Osteoblast (primary cell): ENCODE data around the gene STRBP. TPM values are rescaled to one million over a fixed set of nuclear protein-coding genes. Genes with fewer than 3 reads are reported as not detected.

ENCODE experiments used
- DNase-seq: peaks from one replicate; pipeline ENCODE4 v3.0.0; 2011; ENCODE audit warnings: low spot score, mixed read lengths; ENCODE audit not compliant: insufficient read length; ENCODE audit errors: missing footprints
- H2AFZ ChIP-seq: 2 replicates; pipeline ENCODE4 v1.6.0; 2011; ENCODE audit warnings: mild to moderate bottlenecking, low read length
- H3K27ac ChIP-seq: 2 replicates; pipeline ENCODE4 v1.5.1; 2011; ENCODE audit warnings: mild to moderate bottlenecking, low read depth, low read length, moderate library complexity
- H3K27me3 ChIP-seq: 2 replicates; pipeline ENCODE4 v1.6.0; 2012; ENCODE audit warnings: mild to moderate bottlenecking, control low read depth, inconsistent platforms, low read length, moderate library complexity; ENCODE audit not compliant: insufficient read depth
- H3K36me3 ChIP-seq: 2 replicates; pipeline ENCODE4 v1.5.1; 2011; ENCODE audit warnings: mild to moderate bottlenecking, low read length, control low read depth, moderate library complexity; ENCODE audit not compliant: insufficient read depth
- H3K4me1 ChIP-seq: 2 replicates; pipeline ENCODE4 v1.5.1; 2011; ENCODE audit warnings: mild to moderate bottlenecking, low read length, control low read depth, moderate library complexity; ENCODE audit not compliant: insufficient read depth
- H3K4me2 ChIP-seq: 2 replicates; pipeline ENCODE4 v1.6.0; 2011; ENCODE audit warnings: mild to moderate bottlenecking, low read length; ENCODE audit not compliant: insufficient read depth
- H3K4me3 ChIP-seq: fragments of 200-600 bp; sonication (generic); 3 replicates; pipeline ENCODE4 v1.5.1; 2012; ENCODE audit warnings: mild to moderate bottlenecking, low read length, inconsistent platforms; ENCODE audit not compliant: insufficient read depth
- H3K79me2 ChIP-seq: 2 replicates; pipeline ENCODE4 v1.6.0; 2012; ENCODE audit warnings: mild to moderate bottlenecking, low read length, control low read depth, inconsistent platforms; ENCODE audit not compliant: insufficient read depth
- H3K9me3 ChIP-seq: 2 replicates; pipeline ENCODE4 v1.5.1; 2011; ENCODE audit warnings: low read depth, low read length, control low read depth
- H4K20me1 ChIP-seq: 2 replicates; pipeline ENCODE4 v1.6.0; 2012; ENCODE audit warnings: mild to moderate bottlenecking, low read length, control low read depth; ENCODE audit not compliant: insufficient read depth
- total RNA-seq: library from RNA; depleted of rRNA; stranded (reverse); fragments of >200 nt; gene quantifications from 2 replicates; pipeline ENCODE4 v1.2.3, GENCODE V29; 2012
- TF ChIP-seq, protein P1 (sequence below): IDR thresholded peaks from 2 replicates; pipeline ENCODE4 v1.5.1; 2011; ENCODE audit warnings: mild to moderate bottlenecking, low read depth, low read length, moderate library complexity; ENCODE audit errors: extremely low read depth

Gene STRBP
- total RNA-seq, 1 donor = 2.9 TPM

DNA sequence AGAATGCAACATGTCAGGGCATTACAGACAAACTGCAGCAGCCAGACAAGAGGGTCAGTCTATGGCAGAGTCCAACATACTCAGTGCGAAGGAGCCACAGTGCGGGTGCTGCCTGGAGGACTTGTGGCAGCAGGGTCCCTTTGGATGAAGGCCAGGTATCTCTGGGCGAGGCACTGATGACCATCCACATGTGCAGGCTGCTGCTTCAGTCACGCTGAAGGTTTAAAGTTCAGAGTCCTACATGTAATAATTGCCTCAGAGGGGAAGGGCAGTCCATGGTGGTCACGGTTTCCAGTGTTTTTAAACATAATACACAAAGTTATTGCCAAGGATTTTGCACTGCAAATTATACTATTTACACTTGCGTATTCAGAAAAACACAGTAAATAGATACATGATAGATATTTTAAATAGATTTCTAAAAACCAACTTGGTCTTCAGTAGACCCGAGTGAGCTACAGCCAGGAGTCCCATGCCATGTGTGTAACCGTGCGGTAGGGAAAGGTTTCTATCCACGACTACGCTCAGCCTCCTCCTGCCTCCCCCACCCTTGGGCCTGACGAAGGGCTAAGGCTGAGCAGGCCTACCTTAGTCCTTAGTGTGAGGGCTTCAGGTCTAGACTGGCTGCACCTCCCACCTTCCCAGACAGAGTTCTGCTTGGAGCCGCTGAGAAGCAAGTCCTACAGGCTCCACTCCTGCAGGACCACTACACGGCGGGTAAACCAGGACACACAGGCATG lies 158.7 kb downstream of the STRBP start:
- DNase-seq = no peak
- TF ChIP-seq, protein P1, sequence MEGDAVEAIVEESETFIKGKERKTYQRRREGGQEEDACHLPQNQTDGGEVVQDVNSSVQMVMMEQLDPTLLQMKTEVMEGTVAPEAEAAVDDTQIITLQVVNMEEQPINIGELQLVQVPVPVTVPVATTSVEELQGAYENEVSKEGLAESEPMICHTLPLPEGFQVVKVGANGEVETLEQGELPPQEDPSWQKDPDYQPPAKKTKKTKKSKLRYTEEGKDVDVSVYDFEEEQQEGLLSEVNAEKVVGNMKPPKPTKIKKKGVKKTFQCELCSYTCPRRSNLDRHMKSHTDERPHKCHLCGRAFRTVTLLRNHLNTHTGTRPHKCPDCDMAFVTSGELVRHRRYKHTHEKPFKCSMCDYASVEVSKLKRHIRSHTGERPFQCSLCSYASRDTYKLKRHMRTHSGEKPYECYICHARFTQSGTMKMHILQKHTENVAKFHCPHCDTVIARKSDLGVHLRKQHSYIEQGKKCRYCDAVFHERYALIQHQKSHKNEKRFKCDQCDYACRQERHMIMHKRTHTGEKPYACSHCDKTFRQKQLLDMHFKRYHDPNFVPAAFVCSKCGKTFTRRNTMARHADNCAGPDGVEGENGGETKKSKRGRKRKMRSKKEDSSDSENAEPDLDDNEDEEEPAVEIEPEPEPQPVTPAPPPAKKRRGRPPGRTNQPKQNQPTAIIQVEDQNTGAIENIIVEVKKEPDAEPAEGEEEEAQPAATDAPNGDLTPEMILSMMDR = no peak
- Histone ChIP-seq H3K36me3 (peaks cover 18% of the 10 kb centered on the region), H3K9me3 (no peaks in the 10 kb centered on the region), H3K4me1 (no peaks in the 10 kb centered on the region), H2AFZ (no peak overlapping the region), H4K20me1 (peaks cover 4% of the 10 kb centered on the region), H3K27ac (no peak overlapping the region), H3K4me3 (no peak overlapping the region), H3K79me2 (no peaks in the 10 kb centered on the region), H3K27me3 (no peaks in the 10 kb centered on the region), H3K4me2 (no peak overlapping the region)

DNA sequence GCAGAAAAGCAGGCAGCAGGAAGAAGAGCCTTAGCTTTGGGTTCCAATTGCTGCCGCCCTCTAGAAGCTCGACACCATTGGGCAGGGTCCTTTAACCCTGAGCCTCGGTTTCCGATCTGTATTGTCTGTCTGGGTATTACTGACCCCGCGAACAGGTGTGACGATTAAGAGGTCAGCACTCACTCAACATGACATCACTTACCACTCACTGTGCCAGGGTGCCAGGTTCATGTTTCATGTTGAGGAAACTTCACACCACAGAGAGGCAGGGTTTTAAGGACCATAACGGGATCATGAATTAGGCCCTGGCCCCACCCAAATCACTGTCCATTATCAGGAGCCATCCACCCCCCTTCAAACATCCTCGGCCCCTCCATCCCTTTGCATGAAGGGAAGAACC lies 159.4 kb downstream of the STRBP start:
- Histone ChIP-seq H4K20me1 (peaks cover 4% of the 10 kb centered on the region), H2AFZ (no peak overlapping the region), H3K4me2 (no peak overlapping the region), H3K9me3 (no peaks in the 10 kb centered on the region), H3K36me3 (peaks cover 24% of the 10 kb centered on the region), H3K27me3 (no peaks in the 10 kb centered on the region), H3K4me3 (no peak overlapping the region), H3K4me1 (no peaks in the 10 kb centered on the region), H3K27ac (no peak overlapping the region), H3K79me2 (no peaks in the 10 kb centered on the region)
- DNase-seq = no peak
- TF ChIP-seq, protein P1 = no peak

DNA sequence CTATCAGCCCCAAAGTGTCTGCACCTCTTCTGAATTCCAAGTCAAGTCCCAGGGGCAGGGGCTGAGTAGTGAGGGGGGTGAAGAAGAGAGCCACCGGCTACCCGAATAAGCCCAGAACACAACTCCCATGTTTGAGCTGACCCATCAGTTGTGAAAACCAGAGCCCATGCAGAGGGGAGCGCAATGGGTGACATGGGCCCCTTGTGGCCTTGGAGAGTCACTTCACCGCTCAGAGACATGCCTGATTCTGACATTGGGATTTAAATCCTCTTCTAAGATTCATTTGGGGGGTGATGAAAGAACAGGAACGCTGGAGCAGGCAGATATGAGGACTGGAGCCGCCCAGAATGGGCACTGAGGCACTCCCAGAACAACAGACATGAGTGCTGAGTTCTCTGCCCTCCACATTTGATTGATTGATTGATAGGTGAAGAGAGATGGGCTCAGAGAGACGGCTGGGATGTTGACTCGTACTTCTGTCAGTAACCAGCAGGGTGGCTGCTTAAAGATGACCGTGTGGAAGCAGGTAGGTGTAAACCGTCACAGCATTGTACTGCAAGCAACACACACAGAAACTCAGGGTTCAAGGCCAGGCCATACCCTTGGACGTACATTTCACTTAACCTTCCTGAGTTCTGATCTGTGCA lies 160.6 kb downstream of the STRBP start:
- TF ChIP-seq, protein P1 = no peak
- Histone ChIP-seq H4K20me1 (peaks cover 4% of the 10 kb centered on the region), H3K4me2 (no peak overlapping the region), H3K4me3 (no peak overlapping the region), H3K79me2 (no peaks in the 10 kb centered on the region), H2AFZ (no peak overlapping the region), H3K27ac (no peak overlapping the region), H3K4me1 (no peaks in the 10 kb centered on the region), H3K27me3 (no peaks in the 10 kb centered on the region), H3K9me3 (no peaks in the 10 kb centered on the region), H3K36me3 (peaks cover 31% of the 10 kb centered on the region)
- DNase-seq = no peak

DNA sequence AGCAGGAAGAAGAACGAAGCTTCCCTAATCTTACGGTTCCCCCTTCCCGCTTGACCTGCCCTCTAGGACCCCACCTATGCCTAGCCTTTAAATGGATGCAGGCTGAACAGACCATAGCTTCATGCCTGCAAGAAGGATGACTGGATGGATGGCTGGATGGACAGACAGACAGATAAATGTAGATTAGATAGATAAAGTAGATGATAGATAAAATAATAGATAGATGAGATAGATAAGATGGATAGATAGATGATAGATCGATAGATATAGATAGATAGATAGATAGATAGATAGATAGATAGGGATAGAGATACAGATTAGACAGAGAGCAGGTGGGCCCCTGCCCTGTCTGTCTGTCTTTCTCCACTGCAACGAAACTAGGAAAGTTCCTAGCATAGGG lies 162.9 kb downstream of the STRBP start:
- Histone ChIP-seq H3K27ac (no peak overlapping the region), H3K79me2 (no peaks in the 10 kb centered on the region), H3K4me3 (no peak overlapping the region), H3K4me1 (no peaks in the 10 kb centered on the region), H3K27me3 (no peaks in the 10 kb centered on the region), H2AFZ (no peak overlapping the region), H3K36me3 (peaks cover 41% of the 10 kb centered on the region), H4K20me1 (peaks cover 4% of the 10 kb centered on the region), H3K4me2 (no peak overlapping the region), H3K9me3 (no peaks in the 10 kb centered on the region)
- TF ChIP-seq, protein P1 = no peak
- no peak for DNase-seq
